Measurements from ENCODE around the gene AREG.

AREG gene

DNA sequence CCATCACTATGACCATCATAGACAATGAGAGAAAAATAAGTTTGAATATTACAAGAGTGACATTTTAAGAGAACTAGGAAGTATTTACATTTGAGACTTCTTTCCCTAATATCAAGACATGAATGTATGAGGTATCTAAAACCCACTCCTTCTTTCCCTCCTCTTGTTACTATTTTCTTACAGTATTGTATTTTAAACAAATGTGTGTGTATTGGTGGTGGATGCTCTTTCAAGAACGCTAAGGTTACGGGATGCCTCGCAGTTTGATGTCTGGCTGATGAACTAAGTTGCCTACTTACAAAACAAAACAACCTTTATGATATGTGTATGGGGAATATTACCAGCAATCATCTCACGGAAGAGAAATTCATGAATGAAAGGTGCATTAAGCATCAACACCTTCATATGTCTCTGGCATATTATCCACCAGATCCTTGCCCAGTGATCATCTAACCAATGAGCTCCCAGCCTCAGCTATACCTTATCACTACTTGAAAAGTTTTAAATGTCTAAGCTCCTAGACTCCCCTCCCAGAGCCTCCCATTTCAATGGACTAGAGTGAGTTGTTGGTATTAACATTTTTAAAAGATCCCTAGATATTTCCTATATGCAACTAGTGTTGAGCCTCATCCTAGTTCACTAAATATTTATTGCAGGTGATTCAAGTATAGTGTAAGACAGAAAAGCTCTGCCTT, 10.6 kb downstream of the AREG start:
- H3K27me3 ChIP-seq (ENCODE audit: insufficient read depth, low read depth, severe bottlenecking), result no peaks in the 10 kb centered on the region
- H3K36me3 ChIP-seq, result no peaks in the 10 kb centered on the region
- TF ChIP-seq, protein P1, sequence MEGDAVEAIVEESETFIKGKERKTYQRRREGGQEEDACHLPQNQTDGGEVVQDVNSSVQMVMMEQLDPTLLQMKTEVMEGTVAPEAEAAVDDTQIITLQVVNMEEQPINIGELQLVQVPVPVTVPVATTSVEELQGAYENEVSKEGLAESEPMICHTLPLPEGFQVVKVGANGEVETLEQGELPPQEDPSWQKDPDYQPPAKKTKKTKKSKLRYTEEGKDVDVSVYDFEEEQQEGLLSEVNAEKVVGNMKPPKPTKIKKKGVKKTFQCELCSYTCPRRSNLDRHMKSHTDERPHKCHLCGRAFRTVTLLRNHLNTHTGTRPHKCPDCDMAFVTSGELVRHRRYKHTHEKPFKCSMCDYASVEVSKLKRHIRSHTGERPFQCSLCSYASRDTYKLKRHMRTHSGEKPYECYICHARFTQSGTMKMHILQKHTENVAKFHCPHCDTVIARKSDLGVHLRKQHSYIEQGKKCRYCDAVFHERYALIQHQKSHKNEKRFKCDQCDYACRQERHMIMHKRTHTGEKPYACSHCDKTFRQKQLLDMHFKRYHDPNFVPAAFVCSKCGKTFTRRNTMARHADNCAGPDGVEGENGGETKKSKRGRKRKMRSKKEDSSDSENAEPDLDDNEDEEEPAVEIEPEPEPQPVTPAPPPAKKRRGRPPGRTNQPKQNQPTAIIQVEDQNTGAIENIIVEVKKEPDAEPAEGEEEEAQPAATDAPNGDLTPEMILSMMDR (IDR thresholded peaks at IDR 0.05; ENCODE audit: low read depth, low read length), result no peak
- no peak for DNase-seq
- no peak overlapping the region for H3K4me3 ChIP-seq (ENCODE audit: low read depth, low read length)
- no peaks in the 10 kb centered on the region for H3K9me3 ChIP-seq (ENCODE audit: severe bottlenecking)
- H3K27ac ChIP-seq, result no peak overlapping the region

DNA sequence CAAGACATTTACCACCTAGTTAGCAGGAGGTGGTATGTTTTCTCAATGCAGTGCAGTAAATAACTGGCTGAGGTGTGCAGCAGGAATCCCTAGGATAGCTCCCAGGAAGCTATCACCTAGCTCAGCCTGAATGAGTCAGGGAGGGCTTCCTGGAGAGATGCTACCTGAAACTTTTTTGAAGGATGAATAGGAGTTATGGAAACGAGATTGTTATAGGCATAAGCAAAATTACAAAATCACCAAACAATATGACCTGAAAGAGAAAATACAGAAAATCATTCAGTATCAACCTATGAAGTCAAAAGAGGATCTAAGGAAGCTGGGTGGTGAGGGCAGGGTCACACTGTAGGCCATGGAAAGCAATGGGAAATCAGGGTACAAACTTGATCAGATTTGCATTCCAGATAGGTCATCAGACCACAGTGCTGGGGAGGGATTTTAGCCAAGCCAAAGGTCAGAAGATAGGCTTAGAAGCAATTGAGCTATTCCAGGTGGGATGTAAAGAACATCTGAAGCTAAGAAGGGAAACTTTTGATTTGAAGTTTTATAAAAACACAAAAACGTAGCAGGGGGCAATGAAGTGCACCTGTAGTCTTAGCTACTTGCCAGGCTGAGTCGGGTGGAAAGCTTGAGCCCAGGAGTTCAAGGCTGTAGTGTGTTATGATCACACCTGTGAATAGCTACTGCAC, 11.3 kb downstream of the AREG start:
- DNase-seq, result no peak
- no peak overlapping the region for H3K4me3 ChIP-seq (ENCODE audit: low read depth, low read length)
- H3K27me3 ChIP-seq (ENCODE audit: insufficient read depth, low read depth, severe bottlenecking), result no peaks in the 10 kb centered on the region
- no peaks in the 10 kb centered on the region for H3K36me3 ChIP-seq
- TF ChIP-seq, protein P1 (IDR thresholded peaks at IDR 0.05; ENCODE audit: low read depth, low read length), result no peak
- H3K27ac ChIP-seq, result no peak overlapping the region
- no peaks in the 10 kb centered on the region for H3K9me3 ChIP-seq (ENCODE audit: severe bottlenecking)

DNA sequence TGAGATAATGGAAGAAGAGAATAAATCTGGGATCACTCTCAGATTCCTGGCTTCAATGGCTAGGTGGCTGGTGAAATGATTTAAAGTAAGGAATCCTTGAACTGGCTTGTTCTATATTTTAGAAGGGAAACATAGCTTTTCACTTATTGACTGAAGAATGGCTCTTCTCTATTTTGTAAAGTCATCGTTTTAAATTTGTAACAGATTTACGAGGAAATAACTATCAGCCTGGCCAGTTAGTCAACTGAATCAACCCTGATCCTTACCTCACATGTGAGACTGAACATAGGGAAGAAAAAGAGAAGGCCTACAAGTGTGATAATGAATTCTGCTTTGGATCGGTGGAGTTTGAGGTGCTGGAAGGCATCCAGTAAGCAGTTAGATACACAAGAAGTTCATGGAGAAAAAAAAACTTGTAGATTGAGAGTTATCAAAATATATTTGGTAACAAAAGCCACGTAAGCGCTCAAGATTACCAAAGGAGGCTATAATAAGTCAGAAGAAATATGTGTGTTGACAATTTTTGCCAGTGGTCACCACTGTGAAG, 12.0 kb downstream of the AREG start:
- H3K27ac ChIP-seq, result no peak overlapping the region
- TF ChIP-seq, protein P1 (IDR thresholded peaks at IDR 0.05; ENCODE audit: low read depth, low read length), result no peak
- H3K4me3 ChIP-seq (ENCODE audit: low read depth, low read length), result no peak overlapping the region
- H3K27me3 ChIP-seq (ENCODE audit: insufficient read depth, low read depth, severe bottlenecking), result no peaks in the 10 kb centered on the region
- H3K9me3 ChIP-seq (ENCODE audit: severe bottlenecking), result no peaks in the 10 kb centered on the region
- no peak for DNase-seq
- H3K36me3 ChIP-seq, result no peaks in the 10 kb centered on the region

DNA sequence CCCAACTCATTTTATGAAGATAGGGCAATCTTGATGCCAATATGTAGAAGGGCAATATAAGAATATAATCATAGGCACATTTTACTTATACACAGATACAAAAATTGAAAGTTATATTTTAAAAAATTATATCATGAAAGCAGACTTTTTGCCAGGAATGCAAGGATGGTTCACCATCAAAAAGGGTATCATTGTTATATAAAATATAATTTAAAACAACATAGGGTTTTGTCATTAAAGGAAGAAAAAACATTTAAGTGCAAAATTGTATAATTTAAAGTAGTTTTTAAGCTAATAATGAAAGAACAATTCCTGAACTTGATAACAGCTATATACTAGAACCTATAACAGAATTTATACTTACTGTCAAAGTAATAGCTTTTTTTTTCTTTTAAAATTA, 15.9 kb downstream of the AREG start:
- TF ChIP-seq, protein P1 (IDR thresholded peaks at IDR 0.05; ENCODE audit: low read depth, low read length), result no peak
- Histone ChIP-seq H3K9me3 (ENCODE audit: severe bottlenecking) (no peaks in the 10 kb centered on the region), H3K27me3 (ENCODE audit: insufficient read depth, low read depth, severe bottlenecking) (no peaks in the 10 kb centered on the region), H3K36me3 (no peaks in the 10 kb centered on the region), H3K4me3 (ENCODE audit: low read depth, low read length) (no peak overlapping the region), H3K27ac (no peak overlapping the region)
- no peak for DNase-seq

DNA sequence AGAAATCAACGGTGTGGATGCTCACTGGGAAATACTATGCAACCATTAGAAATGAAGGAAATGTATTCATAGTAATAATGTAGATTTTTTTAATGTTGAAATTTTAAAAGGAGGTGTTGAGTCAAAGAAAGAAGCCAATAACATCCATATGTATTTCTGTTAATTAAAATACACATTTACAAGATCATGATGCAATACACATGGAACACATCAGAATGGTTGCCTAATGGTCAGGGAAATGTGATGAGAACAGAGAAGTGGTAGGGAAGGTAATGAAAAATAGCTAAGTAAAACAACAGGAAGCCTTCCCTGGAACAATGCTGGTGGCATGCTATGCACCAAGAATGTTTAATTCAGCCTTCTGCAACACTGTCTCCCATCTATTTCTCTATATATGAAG, 18.2 kb downstream of the AREG start:
- no peaks in the 10 kb centered on the region for H3K27me3 ChIP-seq (ENCODE audit: insufficient read depth, low read depth, severe bottlenecking)
- DNase-seq, result no peak
- TF ChIP-seq, protein P1 (IDR thresholded peaks at IDR 0.05; ENCODE audit: low read depth, low read length), result no peak
- H3K27ac ChIP-seq, result no peak overlapping the region
- H3K4me3 ChIP-seq (ENCODE audit: low read depth, low read length), result no peak overlapping the region
- H3K9me3 ChIP-seq (ENCODE audit: severe bottlenecking), result no peaks in the 10 kb centered on the region
- no peaks in the 10 kb centered on the region for H3K36me3 ChIP-seq

All from WERI-Rb-1 (cell line).